ENCODE measurements around the gene BCL10.
"Not testable (repeated sequence)": the region's sequence is repeated elsewhere in the genome, so short reads cannot be mapped to it uniquely, and the experiment has no call there.

The BCL10 gene

DNA sequence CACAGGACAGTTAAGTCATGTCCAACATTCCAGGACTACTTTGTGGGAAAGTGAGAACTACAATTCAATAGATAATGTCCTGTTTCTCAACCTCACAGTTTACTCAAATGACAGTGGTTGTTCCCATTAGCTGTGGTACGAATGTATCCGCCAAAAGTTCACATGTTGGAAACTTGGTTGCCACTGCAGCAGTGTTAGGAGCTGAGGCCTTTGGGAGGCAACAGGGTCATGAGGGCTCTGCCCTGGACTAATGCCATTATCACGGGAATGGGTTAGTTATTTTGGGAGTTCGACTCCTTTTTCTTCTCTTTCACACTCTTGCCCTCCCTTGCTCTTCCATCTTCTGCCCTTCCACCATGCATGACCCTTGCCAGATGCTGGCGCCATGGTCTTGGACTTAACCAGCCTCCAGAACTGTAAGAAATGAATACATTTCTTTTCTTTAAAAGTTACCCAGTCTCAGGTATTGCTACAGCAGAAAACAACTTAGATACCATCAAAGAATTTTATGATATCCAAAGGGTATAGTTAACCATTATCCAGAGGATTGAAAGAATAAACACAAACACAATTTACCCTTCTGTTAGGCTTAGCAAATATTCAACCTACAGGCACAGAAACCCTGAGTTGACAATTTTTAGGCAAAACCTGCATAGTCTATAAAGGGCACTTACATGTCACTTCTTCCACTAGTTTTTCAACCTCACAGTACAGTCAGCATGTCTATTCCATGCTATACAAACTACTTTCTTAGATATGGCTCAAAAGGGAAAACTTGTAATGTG lies 7.4 kb downstream of the BCL10 start:
- Mint-ChIP-seq H3K27ac (no peak overlapping the region), H3K9me3 (no peaks in the 10 kb centered on the region), H3K36me3 (ENCODE audit: low read depth) (peaks cover 60% of the 10 kb centered on the region), H3K4me3 (no peak overlapping the region), H3K4me1 (ENCODE audit: low read depth) (peaks cover 22% of the 10 kb centered on the region), H3K27me3 (ENCODE audit: low read depth) (no peaks in the 10 kb centered on the region)
- DNase-seq (ENCODE audit: low spot score), result no peak

DNA sequence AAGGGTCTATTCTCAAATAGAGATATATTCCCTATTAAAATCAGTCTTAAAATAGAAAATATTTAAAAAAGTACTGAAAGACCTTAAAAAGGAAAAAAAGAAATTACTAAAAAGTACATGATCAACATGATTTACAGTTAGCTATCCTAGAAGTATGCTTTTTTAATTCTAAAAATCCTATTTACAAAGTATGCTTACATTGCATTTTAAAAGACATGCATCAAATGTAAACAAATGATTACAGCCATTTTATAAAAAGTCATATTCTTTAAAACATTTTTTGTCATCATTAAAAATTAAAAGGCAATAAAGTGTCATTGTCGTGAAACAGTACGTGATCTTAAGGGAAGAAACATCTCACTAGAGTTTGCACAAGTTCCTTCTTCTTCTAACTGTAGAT lies 9.1 kb downstream of the BCL10 start:
- Mint-ChIP-seq H3K4me1 (ENCODE audit: low read depth) (peaks cover 10% of the 10 kb centered on the region), H3K4me3 (no peak overlapping the region), H3K9me3 (no peaks in the 10 kb centered on the region), H3K27me3 (ENCODE audit: low read depth) (no peaks in the 10 kb centered on the region), H3K27ac (no peak overlapping the region), H3K36me3 (ENCODE audit: low read depth) (peaks cover 54% of the 10 kb centered on the region)
- DNase-seq (ENCODE audit: low spot score), result no peak

DNA sequence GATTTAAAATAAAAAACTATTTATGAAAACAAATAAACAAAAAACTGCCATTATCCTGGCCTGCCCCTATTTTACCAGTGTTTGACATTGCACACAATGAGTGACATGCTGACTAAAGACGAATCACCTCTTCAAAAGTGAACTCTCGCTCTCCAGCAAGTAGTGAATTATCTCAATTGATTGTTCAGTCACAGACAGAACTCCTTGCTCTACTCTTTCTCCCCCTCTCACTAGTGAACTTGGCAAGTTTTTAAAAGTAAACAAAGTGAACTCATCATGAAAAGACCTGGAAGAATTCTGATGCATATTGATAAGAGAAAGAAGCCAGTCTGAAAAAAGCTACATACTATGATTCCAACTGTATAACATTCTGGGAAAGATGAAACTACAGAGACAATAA lies 12.3 kb downstream of the BCL10 start:
- H3K36me3 Mint-ChIP-seq (ENCODE audit: low read depth), result peaks cover 38% of the 10 kb centered on the region
- no peak overlapping the region for H3K4me3 Mint-ChIP-seq
- H3K9me3 Mint-ChIP-seq, result no peaks in the 10 kb centered on the region
- no peaks in the 10 kb centered on the region for H3K27me3 Mint-ChIP-seq (ENCODE audit: low read depth)
- DNase-seq (ENCODE audit: low spot score), result no peak
- peaks cover 8% of the 10 kb centered on the region for H3K4me1 Mint-ChIP-seq (ENCODE audit: low read depth)
- H3K27ac Mint-ChIP-seq, result no peak overlapping the region

DNA sequence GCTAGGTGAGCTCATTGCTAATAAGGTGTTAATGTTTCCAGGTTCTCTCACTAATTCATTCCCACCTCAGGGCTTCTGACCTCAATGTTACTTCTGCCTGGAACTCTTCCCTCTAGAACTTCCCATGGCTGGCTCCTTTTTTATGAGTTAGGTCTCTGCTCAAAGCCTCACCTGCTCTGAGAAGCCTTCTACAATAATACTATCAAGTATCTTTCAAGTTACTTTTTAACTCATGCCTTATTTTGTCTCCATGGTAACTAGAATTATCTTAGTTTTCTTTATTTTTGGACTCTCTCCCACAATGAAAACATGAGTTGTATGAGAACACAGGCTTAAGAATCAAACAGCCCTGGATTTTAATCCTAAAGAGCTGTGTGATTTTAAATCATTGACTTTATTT lies 13.4 kb downstream of the BCL10 start:
- Mint-ChIP-seq H3K27ac (no peak overlapping the region), H3K4me1 (ENCODE audit: low read depth) (peaks cover 15% of the 10 kb centered on the region), H3K36me3 (ENCODE audit: low read depth) (peaks cover 39% of the 10 kb centered on the region), H3K27me3 (ENCODE audit: low read depth) (no peaks in the 10 kb centered on the region), H3K4me3 (no peak overlapping the region), H3K9me3 (no peaks in the 10 kb centered on the region)
- DNase-seq (ENCODE audit: low spot score), result no peak

GRCh38 chr1:85259912-85260274 lies 16.5 kb downstream of the BCL10 start:
- H3K36me3 Mint-ChIP-seq (ENCODE audit: low read depth), result peaks cover 44% of the 10 kb centered on the region
- no peaks in the 10 kb centered on the region for H3K27me3 Mint-ChIP-seq (ENCODE audit: low read depth)
- peak overlapping the region; percentile 48 for H3K27ac Mint-ChIP-seq
- peak overlapping the region; percentile 97 for H3K4me3 Mint-ChIP-seq
- DNase-seq (ENCODE audit: low spot score), result no peak
- H3K9me3 Mint-ChIP-seq, result no peaks in the 10 kb centered on the region
- peaks cover 29% of the 10 kb centered on the region for H3K4me1 Mint-ChIP-seq (ENCODE audit: low read depth)

- DNase-seq (ENCODE audit: low spot score), result peak; percentile 94
- no peaks in the 10 kb centered on the region for H3K9me3 Mint-ChIP-seq
- H3K27me3 Mint-ChIP-seq (ENCODE audit: low read depth), result no peaks in the 10 kb centered on the region
- H3K4me3 Mint-ChIP-seq, result peak within 1 kb of the TSS; percentile 97
- peaks cover 29% of the 10 kb centered on the region for H3K4me1 Mint-ChIP-seq (ENCODE audit: low read depth)
- peak within 1 kb of the TSS; percentile 96 for H3K27ac Mint-ChIP-seq
- H3K36me3 Mint-ChIP-seq (ENCODE audit: low read depth), result peaks cover 45% of the 10 kb centered on the region
Observed at GRCh38 chr1:85259118-85259911, 17.1 kb downstream of the BCL10 start, which contains the start of gene C1orf52. Gene C1orf52, minus strand, starts transcription at chr1:85259662. Its CDS starts 29 bp downstream, at chr1:85259633.

DNA sequence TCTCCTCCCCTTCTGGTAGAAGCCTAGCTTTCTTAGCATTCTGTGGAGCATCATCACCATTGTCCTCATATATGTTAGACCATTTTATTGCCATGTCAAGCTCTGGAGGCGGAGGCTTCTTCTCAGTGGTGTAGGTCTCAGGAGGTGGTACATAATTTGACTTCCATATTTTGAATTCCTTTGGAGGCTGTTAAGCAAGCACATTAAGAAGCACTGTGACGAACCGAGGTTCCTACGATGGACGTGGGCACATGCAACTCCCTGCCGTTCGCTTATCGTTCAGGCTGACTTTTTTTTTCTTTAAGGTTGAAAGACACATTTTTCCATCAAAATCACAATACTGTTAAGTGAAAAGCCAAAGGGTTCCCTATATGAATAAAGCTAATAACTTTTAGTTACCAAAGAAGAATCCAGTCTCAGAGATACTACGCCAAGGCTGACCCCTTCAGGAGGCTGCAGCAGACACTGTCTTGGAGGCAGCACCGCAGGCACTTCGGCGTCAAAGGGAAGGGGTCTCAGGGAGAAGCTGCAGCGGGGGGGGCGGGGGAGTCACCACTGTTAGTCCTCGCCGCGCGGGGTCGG lies 17.8 kb downstream of the BCL10 start:
- Mint-ChIP-seq H3K27me3 (ENCODE audit: low read depth) (no peaks in the 10 kb centered on the region), H3K9me3 (no peaks in the 10 kb centered on the region), H3K27ac (peak overlapping the region; percentile 78), H3K4me1 (ENCODE audit: low read depth) (peaks cover 31% of the 10 kb centered on the region), H3K4me3 (peak overlapping the region; percentile 97), H3K36me3 (ENCODE audit: low read depth) (peaks cover 42% of the 10 kb centered on the region)
- no peak for DNase-seq (ENCODE audit: low spot score)

DNA sequence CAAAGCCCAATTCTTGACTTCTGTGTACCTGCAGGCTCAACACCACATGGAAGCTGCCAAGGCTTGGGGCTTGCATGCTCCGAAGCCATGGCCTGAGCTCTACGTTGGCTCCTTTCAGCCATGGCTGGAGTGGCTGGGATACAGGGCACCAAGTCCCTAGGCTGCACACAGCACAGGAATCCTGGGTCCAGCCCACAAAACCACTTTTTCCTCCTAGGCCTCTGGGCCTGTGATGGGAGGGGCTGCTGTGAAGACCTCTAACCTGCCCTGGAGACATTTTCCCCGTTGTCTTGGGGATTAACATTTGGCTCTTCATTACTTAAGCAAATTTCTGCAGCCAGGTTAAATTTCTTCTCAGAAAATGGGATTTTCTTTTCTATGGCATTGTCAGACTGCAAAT lies 27.4 kb downstream of the BCL10 start:
- peaks cover 29% of the 10 kb centered on the region for H3K36me3 Mint-ChIP-seq (ENCODE audit: low read depth)
- H3K4me3 Mint-ChIP-seq; H3K27ac Mint-ChIP-seq; H3K9me3 Mint-ChIP-seq; H3K4me1 Mint-ChIP-seq (ENCODE audit: low read depth); H3K27me3 Mint-ChIP-seq (ENCODE audit: low read depth); DNase-seq (ENCODE audit: low spot score): not testable (repeated sequence)

GRCh38 chr1:85245891-85246290 lies 30.5 kb downstream of the BCL10 start:
- Mint-ChIP-seq H3K4me3 (no peak overlapping the region), H3K27ac (no peak overlapping the region), H3K9me3 (no peaks in the 10 kb centered on the region), H3K36me3 (ENCODE audit: low read depth) (peaks cover 17% of the 10 kb centered on the region), H3K27me3 (ENCODE audit: low read depth) (no peaks in the 10 kb centered on the region), H3K4me1 (ENCODE audit: low read depth) (peaks cover 6% of the 10 kb centered on the region)
- DNase-seq (ENCODE audit: low spot score), result no peak

DNA sequence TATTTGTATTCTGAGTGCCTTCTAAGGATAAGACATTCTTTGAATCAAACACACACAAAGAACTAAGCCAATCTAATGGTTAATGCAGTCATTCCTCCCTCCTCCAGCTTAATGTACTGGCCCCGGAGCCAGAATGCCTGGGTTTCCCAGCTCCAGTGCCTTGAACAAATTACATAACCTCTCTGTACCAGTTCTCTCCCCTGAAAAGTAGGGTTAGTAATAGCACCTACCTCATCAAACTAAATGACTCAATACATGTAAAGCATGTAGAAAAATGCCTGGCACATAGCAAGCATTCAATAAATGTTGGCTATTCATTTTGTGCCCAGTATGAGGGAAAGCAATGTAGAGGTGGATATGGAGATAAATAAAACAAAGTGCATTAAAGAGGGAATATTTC lies 31.0 kb downstream of the BCL10 start:
- no peak overlapping the region for H3K4me3 Mint-ChIP-seq
- peaks cover 9% of the 10 kb centered on the region for H3K4me1 Mint-ChIP-seq (ENCODE audit: low read depth)
- H3K27me3 Mint-ChIP-seq (ENCODE audit: low read depth), result no peaks in the 10 kb centered on the region
- DNase-seq (ENCODE audit: low spot score), result no peak
- H3K9me3 Mint-ChIP-seq, result no peaks in the 10 kb centered on the region
- H3K27ac Mint-ChIP-seq, result no peak overlapping the region
- peaks cover 15% of the 10 kb centered on the region for H3K36me3 Mint-ChIP-seq (ENCODE audit: low read depth)

DNA sequence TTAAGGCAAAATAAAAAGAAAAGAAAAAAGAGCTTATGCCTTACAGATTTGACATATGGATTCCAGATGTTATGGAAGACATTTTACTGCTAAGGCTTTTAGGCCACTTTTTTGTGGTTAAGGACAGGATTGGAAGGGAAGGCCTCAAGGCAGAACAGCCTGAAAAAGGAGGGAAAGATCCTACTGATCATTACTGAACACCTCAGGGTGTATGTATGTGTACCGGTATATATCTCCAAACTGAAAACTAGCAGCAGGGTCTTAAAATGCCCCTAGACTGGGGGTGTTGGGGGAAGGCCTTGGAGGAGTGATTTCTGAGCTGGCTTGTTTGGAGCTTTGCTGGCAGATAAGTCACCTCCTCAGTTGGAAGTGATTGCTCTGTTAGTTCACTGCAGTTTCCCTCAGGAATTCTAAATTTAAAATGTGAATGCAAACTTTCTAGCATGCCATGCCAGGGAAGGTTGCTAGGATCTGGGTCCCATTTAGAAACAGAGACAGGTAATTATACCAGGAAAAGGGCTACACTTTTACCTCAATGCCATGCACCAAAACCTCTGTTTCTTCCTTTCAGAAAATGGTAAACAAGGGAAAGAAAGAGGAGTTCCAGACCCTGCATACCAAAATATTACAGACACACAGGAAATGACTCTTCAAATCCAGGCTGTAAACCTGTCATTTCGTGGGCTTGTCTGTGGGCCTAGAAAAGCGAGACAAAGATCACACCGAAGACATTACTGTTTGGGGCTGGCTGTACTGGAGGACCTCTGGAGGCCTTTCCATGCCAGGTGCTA lies 32.0 kb downstream of the BCL10 start:
- Mint-ChIP-seq H3K4me1 (ENCODE audit: low read depth) (peaks cover 10% of the 10 kb centered on the region), H3K4me3 (no peak overlapping the region), H3K9me3 (no peaks in the 10 kb centered on the region), H3K27ac (no peak overlapping the region), H3K36me3 (ENCODE audit: low read depth) (peaks cover 6% of the 10 kb centered on the region), H3K27me3 (ENCODE audit: low read depth) (no peaks in the 10 kb centered on the region)
- DNase-seq (ENCODE audit: low spot score), result no peak

DNA sequence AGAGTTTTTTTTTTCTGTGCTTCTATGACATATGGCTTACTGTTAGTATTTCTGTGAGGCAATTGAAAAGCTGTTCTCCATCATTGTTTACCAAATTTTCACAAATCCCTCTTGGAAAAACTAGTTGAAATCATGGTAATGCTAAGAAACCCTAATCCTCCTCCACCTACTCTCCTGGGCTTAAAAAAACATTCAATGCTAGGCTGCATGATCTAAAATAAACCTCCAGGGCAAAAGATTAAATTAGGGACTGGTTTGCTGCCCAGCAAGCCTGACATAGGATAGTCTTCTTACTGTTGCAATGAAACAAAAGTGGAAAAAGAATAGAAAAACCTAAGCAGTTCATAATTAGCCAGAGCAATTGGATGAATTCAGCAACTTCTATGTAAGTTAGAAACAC lies 33.1 kb downstream of the BCL10 start:
- Mint-ChIP-seq H3K36me3 (ENCODE audit: low read depth) (peaks cover 4% of the 10 kb centered on the region), H3K4me3 (no peak overlapping the region), H3K27me3 (ENCODE audit: low read depth) (no peaks in the 10 kb centered on the region), H3K27ac (no peak overlapping the region), H3K4me1 (ENCODE audit: low read depth) (peaks cover 10% of the 10 kb centered on the region), H3K9me3 (no peaks in the 10 kb centered on the region)
- no peak for DNase-seq (ENCODE audit: low spot score)

GRCh38 chr1:85240643-85241042 lies 35.8 kb downstream of the BCL10 start:
- Mint-ChIP-seq H3K27me3 (ENCODE audit: low read depth) (peaks cover 9% of the 10 kb centered on the region), H3K36me3 (ENCODE audit: low read depth) (peaks cover 2% of the 10 kb centered on the region), H3K27ac (no peak overlapping the region), H3K9me3 (no peaks in the 10 kb centered on the region), H3K4me3 (no peak overlapping the region), H3K4me1 (ENCODE audit: low read depth) (peaks cover 10% of the 10 kb centered on the region)
- DNase-seq (ENCODE audit: low spot score), result no peak

Measured in T-helper 2 cell treated with Interferon-gamma antibody and Interleukin-4, amounts not matched to agents 5 μg/mL and 100 μg/mL, for 36 hours (primary cell).